K562 (cell line): ENCODE results near the gene SIX6. TPM values are rescaled to one million over a fixed set of nuclear protein-coding genes. Genes with fewer than 3 reads are reported as not detected.

Experiments
- ATAC-seq: fragments of 200-7000 bp; cut with Tn5 transposase; 3 replicates; pipeline ENCODE4 v1.9.1; 2020; ENCODE audit warnings: moderate library complexity
- BruUV-seq: library from RNA; stranded (reverse); fragments of 400-500 nt; replicated peaks from 2 replicates; lab custom pipeline; 2021; lab: Mats Ljungman, UMichigan
- CTCF ChIA-PET: fragments of 300-600 bp; formaldehyde crosslinking; extraction: SDS; loops from one replicate; lab custom pipeline; 2021; ENCODE audit warnings: low intra/inter-chr PET ratio; lab: Yijun Ruan, JAX
- POLR2A ChIA-PET: fragments of 300-600, 350-650 bp; sonication (Branson Sonifier 250); formaldehyde crosslinking; extraction: SDS; loops from one replicate; lab custom pipeline; 2021; ENCODE audit warnings: antibody characterized with exemption, inconsistent platforms; lab: Yijun Ruan, JAX
- DNase-seq, 4 experiments: peaks; one replicate each; pipeline versions ENCODE4 v3.0.0 to v3.0.0-alpha.2; 2011 to 2018; ENCODE audit warnings: low spot score in 3 of 4, mixed read lengths in 3 of 4; ENCODE audit errors: extremely low read depth in 1 of 4
- FAIRE-seq: peaks from 2 replicates; lab custom pipeline; 2011; peaks lifted over from hg19 to GRCh38; lab: Jason Lieb, UNC
- H2AFZ ChIP-seq: 2 replicates; pipeline ENCODE4 v1.6.0; 2011; ENCODE audit warnings: low read depth, low read length, control low read depth, inconsistent platforms
- H3K27ac ChIP-seq: fragments of 200-600 bp; 3 replicates; pipeline ENCODE4 v1.8.0; 2011; ENCODE audit warnings: low read depth, mild to moderate bottlenecking, control low read depth, inconsistent platforms, low read length, moderate library complexity, mixed read lengths; ENCODE audit errors: extremely low read depth
- H3K27me3 ChIP-seq, 2 experiments: fragments of 300-600 bp in 1 of 2; 2 replicates in 1 of 2; 3 replicates in 1 of 2; pipeline versions ENCODE4 v1.6.0 to v1.8.0; 2011; ENCODE audit warnings: inconsistent platforms in 2 of 2, low read length in 2 of 2, mild to moderate bottlenecking in 1 of 2, mixed read lengths in 1 of 2, moderate library complexity in 1 of 2; ENCODE audit not compliant: control insufficient read depth in 2 of 2, insufficient read depth in 2 of 2
- H3K36me3 ChIP-seq: fragments of 300-600 bp; 3 replicates; pipeline ENCODE4 v1.8.0; 2011; ENCODE audit warnings: mild to moderate bottlenecking, low read length, inconsistent platforms; ENCODE audit not compliant: control insufficient read depth, insufficient read depth
- H3K4me1 ChIP-seq, 2 experiments: fragments of 200-600 bp in 1 of 2; replicated peaks in 1 of 2; 2 replicates in 1 of 2; 3 replicates in 1 of 2; pipeline versions ENCODE4 v1.5.1 to v1.8.0; 2011; ENCODE audit warnings: inconsistent platforms in 2 of 2, low read length in 2 of 2, mild to moderate bottlenecking in 1 of 2, mixed read lengths in 1 of 2, moderate library complexity in 1 of 2; ENCODE audit not compliant: control insufficient read depth in 2 of 2, insufficient read depth in 2 of 2
- H3K4me2 ChIP-seq: 2 replicates; pipeline ENCODE4 v1.6.1; 2011; ENCODE audit warnings: low read length, control low read depth, inconsistent platforms, mixed read lengths; ENCODE audit not compliant: insufficient read depth
- H3K4me3 ChIP-seq: fragments of 200-600 bp; sonication (generic), shearing (Covaris generic); 2 replicates; pipeline ENCODE4 v1.5.1; 2016; ENCODE audit warnings: control low read depth, inconsistent platforms
- H3K79me2 ChIP-seq: fragments of 200-600 bp; 3 replicates; pipeline ENCODE4 v1.8.0; 2011; ENCODE audit warnings: low read length, inconsistent platforms; ENCODE audit not compliant: control insufficient read depth, insufficient read depth
- H3K9ac ChIP-seq, 2 experiments: 2 replicates each; pipeline versions ENCODE4 v1.6.0 to v1.6.1; 2011; ENCODE audit warnings: low read depth in 2 of 2, low read length in 2 of 2, control low read depth in 1 of 2, inconsistent platforms in 1 of 2, mild to moderate bottlenecking in 1 of 2, mixed read lengths in 1 of 2; ENCODE audit not compliant: insufficient read depth in 1 of 2
- H3K9me1 ChIP-seq: one replicate; pipeline ENCODE4 v1.6.0; 2011; ENCODE audit warnings: inconsistent platforms, mild to moderate bottlenecking, low read length, moderate library complexity; ENCODE audit not compliant: control insufficient read depth, insufficient read depth
- H3K9me3 ChIP-seq: replicated peaks from 2 replicates; pipeline ENCODE4 v1.5.1; 2011; ENCODE audit warnings: low read depth, low read length, inconsistent platforms; ENCODE audit not compliant: control insufficient read depth, insufficient read depth
- H4K20me1 ChIP-seq: replicated peaks from 2 replicates; pipeline ENCODE4 v1.6.1; 2011; ENCODE audit warnings: low read length, inconsistent platforms, mixed read lengths; ENCODE audit not compliant: control insufficient read depth, insufficient read depth
- FUS ChIP-seq: fragments of 200-400 bp; formaldehyde crosslinking; optimal IDR thresholded peaks from 2 replicates; pipeline ENCODE3; 2017; ENCODE audit warnings: low read depth, low read length
- HDAC2 ChIP-seq: fragments of 450-650 bp; IDR thresholded peaks from 2 replicates; pipeline ENCODE4 v1.6.1; 2016; ENCODE audit warnings: mild to moderate bottlenecking
- NFATC3 ChIP-seq: fragments of 450-650 bp; IDR thresholded peaks from 2 replicates; pipeline ENCODE4 v1.6.1; 2017; ENCODE audit warnings: mild to moderate bottlenecking
- TSC22D4 ChIP-seq: fragments of 450-650 bp; IDR thresholded peaks from 2 replicates; pipeline ENCODE4 v1.6.1; 2016; ENCODE audit warnings: missing genetic modification characterization, missing biosample characterization, control low read depth
- XRCC4 ChIP-seq: IDR thresholded peaks from one replicate; pipeline ENCODE4 v1.6.1; 2011; ENCODE audit not compliant: insufficient read depth, insufficient read length; ENCODE audit errors: extremely low read depth
- ZNF57 ChIP-seq: fragments of 450-650 bp; formaldehyde crosslinking; IDR thresholded peaks from 2 replicates; pipeline ENCODE4 v1.4.0; 2020; ENCODE audit warnings: mild to moderate bottlenecking, moderate library complexity
- ZNF586 ChIP-seq: fragments of 450-650 bp; formaldehyde crosslinking; conservative IDR thresholded peaks from 2 replicates; pipeline ENCODE4 v1.4.0; 2020; ENCODE audit warnings: mild to moderate bottlenecking, moderate library complexity
- ZSCAN32 ChIP-seq: fragments of 450-650 bp; formaldehyde crosslinking; IDR thresholded peaks from 2 replicates; pipeline ENCODE4 v1.4.0; 2020; ENCODE audit warnings: mild to moderate bottlenecking, moderate library complexity
- WGBS: fragments of 100-300 bp; shearing (Covaris generic); methylation state at CpG from one replicate; pipeline ENCODE4 v1.1.6; 2016; ENCODE audit warnings: low coverage, mixed read lengths; ENCODE audit not compliant: insufficient coverage; ENCODE audit errors: missing lambda C conversion rate; 5-methylcytosine and 5-hydroxymethylcytosine counted together
- in situ Hi-C: fragments of 300-500 bp; cut with MboI; formaldehyde crosslinking; loops from 4 replicates; pipeline ENCODE4 v1.15.0; 2018; ENCODE audit warnings: inconsistent platforms, mixed read lengths
- intact Hi-C: fragments of 100-400 bp; cut with micrococcal nuclease; formaldehyde crosslinking; loops from 2 replicates; pipeline ENCODE4 v1.14.2; 2022
- polyA plus RNA-seq, 8 experiments: library from polyadenylated mRNA; depleted of rRNA in 4 of 8; stranded (reverse) in 5 of 8; unstranded in 3 of 8; fragments of >200 nt; fragmentation: Nextera tagmentation in 2 of 8; fragmentation: Illumina TruSeq in 1 of 8; extraction: Ambion mirVana in 2 of 8; extraction: Trizol in 1 of 8; gene quantifications; 2 replicates each; pipeline versions ENCODE4 v1.2.1 to v1.2.3, GENCODE V29; 2011 to 2014; ENCODE audit warnings: inconsistent platforms in 1 of 8, missing spikeins in 1 of 8
- total RNA-seq, 7 experiments: library from RNA; depleted of rRNA in 6 of 7; stranded (reverse); fragments of >200 nt in 6 of 7; fragmentation: Illumina TruSeq in 2 of 7; extraction: Trizol in 2 of 7; gene quantifications; 2 replicates each; pipeline versions ENCODE4 v1.2.1 to v1.2.3, GENCODE V29; 2011 to 2021; ENCODE audit warnings: low replicate concordance in 1 of 7
- TF ChIP-seq, protein P1 (sequence below): fragments of 250-450 bp; sonication (Bioruptor Pico); IDR thresholded peaks from 2 replicates; pipeline ENCODE4 v1.5.0; 2020; ENCODE audit warnings: mild to moderate bottlenecking

Gene SIX6
- total and polyA plus RNA-seq, 9 of the 15 experiments (the other 6 are each of a cell fraction or from before 2014, with no cell fraction given), result not detected

DNA sequence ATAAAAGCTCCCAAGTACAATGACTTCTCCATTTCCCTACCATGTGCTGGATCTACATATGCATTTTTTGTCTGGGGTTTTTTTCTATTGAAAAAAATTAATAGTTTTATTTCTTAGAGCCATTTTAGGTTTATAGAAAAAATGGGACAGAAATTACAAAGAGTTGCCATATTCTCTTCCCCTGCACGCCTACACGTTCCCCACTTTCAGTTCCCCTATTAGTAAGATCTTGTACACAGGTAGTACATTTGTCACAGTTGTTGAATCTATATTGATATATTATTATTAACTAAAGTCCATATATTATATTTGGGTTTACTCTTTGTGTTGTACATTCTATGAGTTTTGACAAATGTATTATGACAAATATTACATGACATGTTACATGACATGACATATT, 35.7 kb downstream of the SIX6 start:
- ATAC-seq (no peak), FAIRE-seq (no peak), DNase-seq (no peak)
- BruUV-seq, result no TSS peak
- Histone ChIP-seq H3K27me3 (no peaks in the 10 kb centered on the region), H3K9me1 (no peaks in the 10 kb centered on the region), H4K20me1 (no peaks in the 10 kb centered on the region), H3K4me2 (no peak overlapping the region), H3K9ac (no peak overlapping the region), H3K27ac (no peak overlapping the region), H3K4me1 (no peaks in the 10 kb centered on the region), H3K4me3 (no peak overlapping the region), H3K36me3 (no peaks in the 10 kb centered on the region), H2AFZ (no peak overlapping the region), H3K9me3 (no peaks in the 10 kb centered on the region), H3K79me2 (no peaks in the 10 kb centered on the region)
- CTCF ChIA-PET, result no interaction called here
- in situ Hi-C loops, result no loop called here
- WGBS, result 0% methylated on average over 2 of the region's 2 CpGs
- intact Hi-C loops, result no loop called here
- TF ChIP-seq ZSCAN32 (CRISPR knock-in tag) (no peak), NFATC3 (no peak), FUS (no peak), ZNF57 (CRISPR knock-in tag) (no peak), HDAC2 (no peak), ZNF586 (CRISPR knock-in tag) (no peak), TSC22D4 (tag) (no peak), XRCC4 (no peak)
- TF ChIP-seq, protein P1, sequence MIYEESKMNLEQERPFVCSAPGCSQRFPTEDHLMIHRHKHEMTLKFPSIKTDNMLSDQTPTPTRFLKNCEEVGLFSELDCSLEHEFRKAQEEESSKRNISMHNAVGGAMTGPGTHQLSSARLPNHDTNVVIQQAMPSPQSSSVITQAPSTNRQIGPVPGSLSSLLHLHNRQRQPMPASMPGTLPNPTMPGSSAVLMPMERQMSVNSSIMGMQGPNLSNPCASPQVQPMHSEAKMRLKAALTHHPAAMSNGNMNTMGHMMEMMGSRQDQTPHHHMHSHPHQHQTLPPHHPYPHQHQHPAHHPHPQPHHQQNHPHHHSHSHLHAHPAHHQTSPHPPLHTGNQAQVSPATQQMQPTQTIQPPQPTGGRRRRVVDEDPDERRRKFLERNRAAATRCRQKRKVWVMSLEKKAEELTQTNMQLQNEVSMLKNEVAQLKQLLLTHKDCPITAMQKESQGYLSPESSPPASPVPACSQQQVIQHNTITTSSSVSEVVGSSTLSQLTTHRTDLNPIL (CRISPR knock-in tag), result no peak
- POLR2A ChIA-PET, result no interaction called here
